GM23338 (cell line): ENCODE data around the gene FAHD1. TPM values are rescaled to one million over a fixed set of nuclear protein-coding genes. Genes with fewer than 3 reads are reported as not detected.
A peak's percentile ranks its signal among the peaks of the same experiment; 100 is the strongest.

Experiments
- ATAC-seq: fragments of 200-7000 bp; cut with Tn5 transposase; 3 replicates; pipeline ENCODE4 v1.9.1; 2020
- DNase-seq: peaks from one replicate; pipeline ENCODE4 v3.0.0-alpha.2; 2015; ENCODE audit warnings: low spot score
- H2AFZ ChIP-seq: fragments of 200-600 bp; sonication (generic); 2 replicates; pipeline ENCODE4 v1.8.0; 2016; ENCODE audit warnings: antibody characterized with exemption, mild to moderate bottlenecking, moderate library complexity
- H3F3A ChIP-seq: fragments of 200-600 bp; sonication (generic); replicated peaks from 2 replicates; pipeline ENCODE4 v1.8.0; 2017; ENCODE audit warnings: antibody characterized with exemption, mixed run types, low read depth
- H3K27ac ChIP-seq: fragments of 200-600 bp; sonication (generic); 2 replicates; pipeline ENCODE4 v1.6.1; 2016; ENCODE audit warnings: low read depth
- H3K27me3 ChIP-seq: fragments of 200-600 bp; sonication (generic); 2 replicates; pipeline ENCODE4 v1.8.0; 2016; ENCODE audit warnings: mild to moderate bottlenecking, mixed run types, moderate library complexity; ENCODE audit not compliant: insufficient read depth
- H3K36me3 ChIP-seq: fragments of 200-600 bp; sonication (generic); 2 replicates; pipeline ENCODE4 v1.8.0; 2016; ENCODE audit warnings: mild to moderate bottlenecking; ENCODE audit not compliant: insufficient read depth
- H3K4me1 ChIP-seq: fragments of 200-600 bp; sonication (generic); 2 replicates; pipeline ENCODE4 v1.8.0; 2016; ENCODE audit warnings: mild to moderate bottlenecking, moderate library complexity; ENCODE audit not compliant: insufficient read depth
- H3K4me2 ChIP-seq: fragments of 200-600 bp; sonication (generic); 2 replicates; pipeline ENCODE4 v1.7.1; 2017; ENCODE audit warnings: mixed run types
- H3K4me3 ChIP-seq: fragments of 200-600 bp; sonication (generic); 2 replicates; pipeline ENCODE4 v1.6.1; 2016; ENCODE audit warnings: mixed run types
- H3K79me2 ChIP-seq: fragments of 200-600 bp; sonication (generic); replicated peaks from 2 replicates; pipeline ENCODE4 v1.8.0; 2017; ENCODE audit warnings: mild to moderate bottlenecking; ENCODE audit not compliant: insufficient read depth
- H3K9me2 ChIP-seq: fragments of 200-600 bp; sonication (generic); 2 replicates; pipeline ENCODE4 v1.8.0; 2017; ENCODE audit not compliant: insufficient read depth
- H4K20me1 ChIP-seq: fragments of 200-600 bp; sonication (generic); replicated peaks from 2 replicates; pipeline ENCODE4 v1.8.0; 2017; ENCODE audit warnings: mild to moderate bottlenecking; ENCODE audit not compliant: insufficient read depth
- H3K27ac Mint-ChIP-seq: 2 replicates; pipeline ENCODE4 v1.8.0; 2020; ENCODE audit warnings: inconsistent platforms, mild to moderate bottlenecking, moderate library complexity, mixed read lengths
- H3K27me3 Mint-ChIP-seq: 3 replicates; pipeline ENCODE4 v1.8.0; 2022; ENCODE audit warnings: low read depth, mild to moderate bottlenecking, moderate library complexity, mixed read lengths, inconsistent platforms; ENCODE audit not compliant: insufficient read depth, poor library complexity
- H3K36me3 Mint-ChIP-seq: 3 replicates; pipeline ENCODE4 v1.8.0; 2021; ENCODE audit warnings: low read depth, mild to moderate bottlenecking, inconsistent platforms, moderate library complexity, mixed read lengths
- H3K4me1 Mint-ChIP-seq: 3 replicates; pipeline ENCODE4 v1.8.0; 2020; ENCODE audit warnings: mild to moderate bottlenecking, inconsistent platforms, mixed read lengths
- H3K4me3 Mint-ChIP-seq: 3 replicates; pipeline ENCODE4 v1.8.0; 2021; ENCODE audit warnings: moderate library complexity, mild to moderate bottlenecking, inconsistent platforms, mixed read lengths
- H3K9me3 Mint-ChIP-seq: 3 replicates; pipeline ENCODE4 v1.8.0; 2020; ENCODE audit warnings: moderate library complexity, mild to moderate bottlenecking, inconsistent platforms, mixed read lengths
- CREB1 ChIP-seq: fragments of 250-450 bp; sonication (Bioruptor Pico); IDR thresholded peaks from 2 replicates; pipeline ENCODE4 v1.5.0; 2020; ENCODE audit warnings: low read depth, mild to moderate bottlenecking, moderate library complexity
- EZH2 ChIP-seq: fragments of 200-600 bp; sonication (generic); IDR thresholded peaks from one replicate; pipeline ENCODE4 v1.8.0; 2017; ENCODE audit warnings: antibody characterized with exemption, mild to moderate bottlenecking, low read depth; ENCODE audit not compliant: unreplicated experiment
- EZH2phosphoT487 ChIP-seq: fragments of 200-600 bp; sonication (generic); IDR thresholded peaks from one replicate; pipeline ENCODE4 v1.8.1; 2018; ENCODE audit warnings: antibody characterized with exemption; ENCODE audit not compliant: unreplicated experiment
- JUNB ChIP-seq: IDR thresholded peaks from one replicate; pipeline ENCODE4 v1.6.1; 2016; ENCODE audit warnings: antibody characterized with exemption; ENCODE audit not compliant: unreplicated experiment
- NANOG ChIP-seq: IDR thresholded peaks from 2 replicates; pipeline ENCODE4 v1.6.1; 2016; ENCODE audit warnings: antibody characterized with exemption, borderline replicate concordance
- POLR2AphosphoS5 ChIP-seq: IDR thresholded peaks from 2 replicates; pipeline ENCODE4 v1.6.1; 2016; ENCODE audit warnings: antibody characterized with exemption, low read depth
- STAT1 ChIP-seq: IDR thresholded peaks from one replicate; pipeline ENCODE4 v1.6.1; 2016; ENCODE audit warnings: antibody characterized with exemption; ENCODE audit not compliant: unreplicated experiment
- ZNF114 ChIP-seq: fragments of 250-450 bp; sonication (Bioruptor Pico); IDR thresholded peaks from 2 replicates; pipeline ENCODE4 v1.5.0; 2020; ENCODE audit warnings: mild to moderate bottlenecking, moderate library complexity
- ZNF331 ChIP-seq: fragments of 250-450 bp; sonication (Bioruptor Pico); IDR thresholded peaks from 2 replicates; pipeline ENCODE4 v1.5.0; 2020; ENCODE audit warnings: low read depth, mild to moderate bottlenecking, moderate library complexity
- polyA plus RNA-seq: library from polyadenylated mRNA; unstranded; fragments of >200 nt; fragmentation: Nextera tagmentation; extraction: Ambion mirVana; gene quantifications from 2 replicates; pipeline ENCODE4 v1.2.1, GENCODE V29; 2016
- total RNA-seq: library from RNA; depleted of rRNA; stranded (reverse); fragments of >200 nt; shearing (Covaris generic); gene quantifications from 2 replicates; pipeline ENCODE4 v1.2.3, GENCODE V29; 2014
- TF ChIP-seq, protein P1 (sequence below): IDR thresholded peaks from one replicate; pipeline ENCODE4 v1.6.1; 2018; ENCODE audit warnings: antibody characterized with exemption; ENCODE audit not compliant: unreplicated experiment
- TF ChIP-seq, protein P2 (sequence below), 2 experiments: fragments of 200-600 bp in 1 of 2; sonication (generic) in 1 of 2; conservative IDR thresholded peaks; 2 replicates each; pipeline versions ENCODE4 v1.5.1 to v1.6.1; 2016 to 2017; ENCODE audit warnings: antibody characterized with exemption in 2 of 2, low read depth in 2 of 2, mild to moderate bottlenecking in 2 of 2, moderate library complexity in 1 of 2
- TF ChIP-seq, protein P3 (sequence below): IDR thresholded peaks from 2 replicates; pipeline ENCODE4 v1.6.1; 2016; ENCODE audit warnings: antibody characterized with exemption

Gene FAHD1
- total and polyA plus RNA-seq, 2 experiments from 2014 or later: 21.0 to 23.9 TPM

DNA sequence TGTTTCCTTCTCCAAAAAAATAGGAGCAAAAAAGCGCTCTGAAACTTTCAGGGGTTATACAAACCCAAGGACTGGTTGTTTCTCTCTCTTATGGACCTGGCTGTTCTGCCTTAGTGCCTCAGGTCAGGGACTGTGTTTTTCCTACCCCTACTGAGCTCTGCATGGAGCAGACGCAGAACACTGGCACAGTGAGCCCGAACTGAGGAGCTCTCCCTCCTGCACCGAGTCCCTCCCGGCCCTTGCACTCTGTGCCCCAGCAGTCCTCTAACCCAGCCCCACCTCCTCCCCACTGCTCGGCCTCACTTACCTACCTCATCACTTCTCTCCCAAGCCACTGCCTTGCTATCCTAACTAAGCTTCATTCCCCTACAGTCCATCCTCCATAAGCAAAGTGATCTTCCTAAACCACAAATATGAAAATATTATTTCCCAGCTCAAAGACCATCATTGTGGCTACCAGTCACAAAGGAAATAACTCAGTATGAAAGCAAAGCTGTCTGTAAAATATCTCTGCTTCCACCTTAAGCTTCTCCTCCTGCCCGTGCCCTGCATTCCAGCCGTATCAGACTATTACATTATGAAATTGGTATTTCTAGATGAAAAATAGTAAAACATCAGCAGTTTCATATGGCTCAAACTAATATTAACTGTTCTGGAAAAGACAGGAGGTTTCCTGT lies 31.3 kb downstream of the FAHD1 start:
- H3K27ac Mint-ChIP-seq: no peak overlapping the region
- Histone ChIP-seq H3K36me3 (no peaks in the 10 kb centered on the region), H3K4me3 (no peak overlapping the region), H4K20me1 (no peaks in the 10 kb centered on the region), H3K27ac (no peak overlapping the region), H3K79me2 (no peaks in the 10 kb centered on the region), H2AFZ (no peak overlapping the region), H3K27me3 (no peaks in the 10 kb centered on the region), H3F3A (no peaks in the 10 kb centered on the region), H3K4me1 (no peaks in the 10 kb centered on the region), H3K4me2 (no peak overlapping the region), H3K9me2 (no peaks in the 10 kb centered on the region)
- no peaks in the 10 kb centered on the region for H3K36me3 Mint-ChIP-seq
- peak; percentile 84 for ATAC-seq
- no peak overlapping the region for H3K4me3 Mint-ChIP-seq
- no peaks in the 10 kb centered on the region for H3K9me3 Mint-ChIP-seq
- H3K27me3 Mint-ChIP-seq: peaks cover 17% of the 10 kb centered on the region
- DNase-seq: no peak
- H3K4me1 Mint-ChIP-seq: no peaks in the 10 kb centered on the region
- TF ChIP-seq NANOG: no peak
- TF ChIP-seq, protein P1, sequence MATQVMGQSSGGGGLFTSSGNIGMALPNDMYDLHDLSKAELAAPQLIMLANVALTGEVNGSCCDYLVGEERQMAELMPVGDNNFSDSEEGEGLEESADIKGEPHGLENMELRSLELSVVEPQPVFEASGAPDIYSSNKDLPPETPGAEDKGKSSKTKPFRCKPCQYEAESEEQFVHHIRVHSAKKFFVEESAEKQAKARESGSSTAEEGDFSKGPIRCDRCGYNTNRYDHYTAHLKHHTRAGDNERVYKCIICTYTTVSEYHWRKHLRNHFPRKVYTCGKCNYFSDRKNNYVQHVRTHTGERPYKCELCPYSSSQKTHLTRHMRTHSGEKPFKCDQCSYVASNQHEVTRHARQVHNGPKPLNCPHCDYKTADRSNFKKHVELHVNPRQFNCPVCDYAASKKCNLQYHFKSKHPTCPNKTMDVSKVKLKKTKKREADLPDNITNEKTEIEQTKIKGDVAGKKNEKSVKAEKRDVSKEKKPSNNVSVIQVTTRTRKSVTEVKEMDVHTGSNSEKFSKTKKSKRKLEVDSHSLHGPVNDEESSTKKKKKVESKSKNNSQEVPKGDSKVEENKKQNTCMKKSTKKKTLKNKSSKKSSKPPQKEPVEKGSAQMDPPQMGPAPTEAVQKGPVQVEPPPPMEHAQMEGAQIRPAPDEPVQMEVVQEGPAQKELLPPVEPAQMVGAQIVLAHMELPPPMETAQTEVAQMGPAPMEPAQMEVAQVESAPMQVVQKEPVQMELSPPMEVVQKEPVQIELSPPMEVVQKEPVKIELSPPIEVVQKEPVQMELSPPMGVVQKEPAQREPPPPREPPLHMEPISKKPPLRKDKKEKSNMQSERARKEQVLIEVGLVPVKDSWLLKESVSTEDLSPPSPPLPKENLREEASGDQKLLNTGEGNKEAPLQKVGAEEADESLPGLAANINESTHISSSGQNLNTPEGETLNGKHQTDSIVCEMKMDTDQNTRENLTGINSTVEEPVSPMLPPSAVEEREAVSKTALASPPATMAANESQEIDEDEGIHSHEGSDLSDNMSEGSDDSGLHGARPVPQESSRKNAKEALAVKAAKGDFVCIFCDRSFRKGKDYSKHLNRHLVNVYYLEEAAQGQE: no peak

DNA sequence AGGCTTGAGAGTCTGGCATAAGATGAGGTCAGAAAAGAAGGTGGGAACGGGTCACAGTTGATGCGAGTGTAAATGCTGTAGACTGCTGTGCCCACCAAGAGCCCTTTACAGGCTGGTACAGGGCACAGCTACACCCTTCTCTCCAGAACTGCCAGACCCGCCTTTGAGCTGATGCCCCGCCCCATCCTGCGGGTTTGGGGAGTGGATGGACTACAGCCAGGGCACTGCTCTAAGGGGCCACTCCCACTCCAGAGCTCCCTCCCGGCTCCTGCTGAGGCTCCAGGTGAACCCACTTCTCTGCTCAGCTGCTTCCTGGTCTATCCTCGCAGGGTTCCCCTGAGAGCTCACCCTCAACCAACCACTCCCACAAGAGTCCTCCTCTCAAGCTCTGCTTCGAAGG lies 32.6 kb downstream of the FAHD1 start:
- Histone ChIP-seq H3K36me3 (no peaks in the 10 kb centered on the region), H3K27me3 (no peaks in the 10 kb centered on the region), H3K4me3 (no peak overlapping the region), H4K20me1 (no peaks in the 10 kb centered on the region), H3K79me2 (no peaks in the 10 kb centered on the region), H3K27ac (no peak overlapping the region), H2AFZ (no peak overlapping the region), H3F3A (no peaks in the 10 kb centered on the region), H3K4me2 (no peak overlapping the region), H3K4me1 (no peaks in the 10 kb centered on the region), H3K9me2 (no peaks in the 10 kb centered on the region)
- DNase-seq (peak; percentile 20), ATAC-seq (peak; percentile 84)
- no peaks in the 10 kb centered on the region for H3K9me3 Mint-ChIP-seq
- H3K4me1 Mint-ChIP-seq: no peaks in the 10 kb centered on the region
- H3K27ac Mint-ChIP-seq: no peak overlapping the region
- no peak overlapping the region for H3K4me3 Mint-ChIP-seq
- peaks cover 17% of the 10 kb centered on the region for H3K27me3 Mint-ChIP-seq
- H3K36me3 Mint-ChIP-seq: no peaks in the 10 kb centered on the region
- TF ChIP-seq ZNF331 (no peak), CREB1 (CRISPR knock-in tag) (no peak), ZNF114 (CRISPR knock-in tag) (no peak), POLR2AphosphoS5 (no peak), NANOG (no peak), EZH2phosphoT487 (no peak), EZH2 (no peak), STAT1 (no peak), JUNB (no peak)
- TF ChIP-seq, protein P1: no peak
- TF ChIP-seq, protein P2, sequence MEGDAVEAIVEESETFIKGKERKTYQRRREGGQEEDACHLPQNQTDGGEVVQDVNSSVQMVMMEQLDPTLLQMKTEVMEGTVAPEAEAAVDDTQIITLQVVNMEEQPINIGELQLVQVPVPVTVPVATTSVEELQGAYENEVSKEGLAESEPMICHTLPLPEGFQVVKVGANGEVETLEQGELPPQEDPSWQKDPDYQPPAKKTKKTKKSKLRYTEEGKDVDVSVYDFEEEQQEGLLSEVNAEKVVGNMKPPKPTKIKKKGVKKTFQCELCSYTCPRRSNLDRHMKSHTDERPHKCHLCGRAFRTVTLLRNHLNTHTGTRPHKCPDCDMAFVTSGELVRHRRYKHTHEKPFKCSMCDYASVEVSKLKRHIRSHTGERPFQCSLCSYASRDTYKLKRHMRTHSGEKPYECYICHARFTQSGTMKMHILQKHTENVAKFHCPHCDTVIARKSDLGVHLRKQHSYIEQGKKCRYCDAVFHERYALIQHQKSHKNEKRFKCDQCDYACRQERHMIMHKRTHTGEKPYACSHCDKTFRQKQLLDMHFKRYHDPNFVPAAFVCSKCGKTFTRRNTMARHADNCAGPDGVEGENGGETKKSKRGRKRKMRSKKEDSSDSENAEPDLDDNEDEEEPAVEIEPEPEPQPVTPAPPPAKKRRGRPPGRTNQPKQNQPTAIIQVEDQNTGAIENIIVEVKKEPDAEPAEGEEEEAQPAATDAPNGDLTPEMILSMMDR (conservative IDR thresholded peaks at IDR 0.05; ENCODE audit: low read depth in 2 of 2): no peak
- TF ChIP-seq, protein P3, sequence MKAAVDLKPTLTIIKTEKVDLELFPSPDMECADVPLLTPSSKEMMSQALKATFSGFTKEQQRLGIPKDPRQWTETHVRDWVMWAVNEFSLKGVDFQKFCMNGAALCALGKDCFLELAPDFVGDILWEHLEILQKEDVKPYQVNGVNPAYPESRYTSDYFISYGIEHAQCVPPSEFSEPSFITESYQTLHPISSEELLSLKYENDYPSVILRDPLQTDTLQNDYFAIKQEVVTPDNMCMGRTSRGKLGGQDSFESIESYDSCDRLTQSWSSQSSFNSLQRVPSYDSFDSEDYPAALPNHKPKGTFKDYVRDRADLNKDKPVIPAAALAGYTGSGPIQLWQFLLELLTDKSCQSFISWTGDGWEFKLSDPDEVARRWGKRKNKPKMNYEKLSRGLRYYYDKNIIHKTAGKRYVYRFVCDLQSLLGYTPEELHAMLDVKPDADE: no peak
